HK-2 (cell line): ENCODE measurements around the gene LPIN1.
"Not testable (repeated sequence)": the region's sequence is repeated elsewhere in the genome, so short reads cannot be mapped to it uniquely, and the experiment has no call there.

Source experiments
- DNase-seq: peaks from one replicate; pipeline ENCODE4 v3.0.0-alpha.2; 2018; ENCODE audit not compliant: unreplicated experiment

Gene LPIN1

GRCh38 chr2:11744631-11745394, 1.6 kb upstream of the LPIN1 start:
- peak; percentile 39 for DNase-seq

- DNase-seq: no peak
These were observed 638 bp upstream of the LPIN1 start for GRCh38 chr2:11745613-11746375.

- peak; percentile 35 for DNase-seq
These were observed 501 bp downstream of the LPIN1 start for GRCh38 chr2:11746807-11747459.

- DNase-seq: no peak
These were observed 1.8 kb downstream of the LPIN1 start for GRCh38 chr2:11748018-11748860.

- DNase-seq: no peak
These were observed 2.6 kb downstream of the LPIN1 start for GRCh38 chr2:11748861-11749645.

GRCh38 chr2:11749646-11750349, 3.4 kb downstream of the LPIN1 start:
- no peak for DNase-seq

GRCh38 chr2:11750422-11750821, 4.0 kb downstream of the LPIN1 start:
- no peak for DNase-seq

GRCh38 chr2:11750917-11751316, 4.5 kb downstream of the LPIN1 start:
- no peak for DNase-seq

- no peak for DNase-seq
These were observed 6.5 kb downstream of the LPIN1 start for GRCh38 chr2:11752906-11753305.

GRCh38 chr2:11753452-11753885, 7.0 kb downstream of the LPIN1 start:
- no peak for DNase-seq

GRCh38 chr2:11753886-11754699, 7.7 kb downstream of the LPIN1 start:
- no peak for DNase-seq

GRCh38 chr2:11754700-11755015, 8.2 kb downstream of the LPIN1 start:
- no peak for DNase-seq

GRCh38 chr2:11757101-11757500, 10.7 kb downstream of the LPIN1 start:
- DNase-seq: no peak

- DNase-seq: no peak
These were observed 11.8 kb downstream of the LPIN1 start for GRCh38 chr2:11758187-11758586.

- DNase-seq: no peak
These were observed 12.2 kb downstream of the LPIN1 start for GRCh38 chr2:11758647-11759046.

- DNase-seq: not testable (repeated sequence)
These were observed 12.9 kb downstream of the LPIN1 start for GRCh38 chr2:11759182-11759975.

GRCh38 chr2:11761259-11761658, 14.8 kb downstream of the LPIN1 start:
- DNase-seq: no peak

- DNase-seq: no peak
These were observed 15.6 kb downstream of the LPIN1 start for GRCh38 chr2:11762031-11762430.
